SK-N-SH (cell line): ENCODE results near the gene CEACAM8. TPM values are rescaled to one million over a fixed set of nuclear protein-coding genes. Genes with fewer than 3 reads are reported as not detected.

Source experiments
- CTCF ChIA-PET: fragments of 300-600, 350-600 bp; formaldehyde crosslinking; extraction: SDS; loops from one replicate; lab custom pipeline; 2021; lab: Yijun Ruan, JAX
- POLR2A ChIA-PET: fragments of 350-600 bp; sonication (Branson Sonifier 250); formaldehyde crosslinking; extraction: SDS; loops from one replicate; lab custom pipeline; 2020; ENCODE audit warnings: antibody characterized with exemption, inconsistent platforms; lab: Yijun Ruan, JAX
- DNase-seq: peaks from one replicate; pipeline ENCODE4 v3.0.0; 2012
- H2AFZ ChIP-seq: fragments of 200-600 bp; sonication (generic); 2 replicates; pipeline ENCODE4 v1.8.1; 2016; ENCODE audit warnings: antibody characterized with exemption, mild to moderate bottlenecking, low read depth
- H3F3A ChIP-seq: fragments of 200-600 bp; sonication (generic); replicated peaks from 2 replicates; pipeline ENCODE3; 2016; ENCODE audit warnings: antibody characterized with exemption, mild to moderate bottlenecking; ENCODE audit not compliant: insufficient read depth
- H3K27ac ChIP-seq, 2 experiments: fragments of 200-500 bp in 1 of 2; fragments of 200-600 bp in 1 of 2; sonication (Bioruptor generic) in 1 of 2; sonication (generic), shearing (Covaris generic) in 1 of 2; 2 replicates each; pipeline versions ENCODE4 v1.5.1 to v1.6.1; 2014 to 2016; ENCODE audit warnings: low read depth in 2 of 2, inconsistent platforms in 1 of 2, low read length in 1 of 2, mild to moderate bottlenecking in 1 of 2, mixed read lengths in 1 of 2
- H3K27me3 ChIP-seq: fragments of 200-600 bp; sonication (generic), shearing (Covaris generic); 2 replicates; pipeline ENCODE4 v1.6.1; 2016; ENCODE audit warnings: mixed run types; ENCODE audit not compliant: insufficient read depth
- H3K36me3 ChIP-seq, 2 experiments: fragments of 200-500 bp in 1 of 2; fragments of 200-600 bp in 1 of 2; sonication (Bioruptor generic) in 1 of 2; sonication (generic) in 1 of 2; replicated peaks in 1 of 2; 2 replicates each; pipeline versions ENCODE3 to v1.5.1; 2014 to 2016; ENCODE audit warnings: low read length in 1 of 2, mild to moderate bottlenecking in 1 of 2; ENCODE audit not compliant: insufficient read depth in 2 of 2, control insufficient read depth in 1 of 2
- H3K4me1 ChIP-seq, 2 experiments: fragments of 200-500 bp in 1 of 2; fragments of 200-600 bp in 1 of 2; sonication (Bioruptor generic) in 1 of 2; sonication (generic), shearing (Covaris generic) in 1 of 2; 2 replicates each; pipeline versions ENCODE4 v1.5.1 to v1.6.1; 2014 to 2016; ENCODE audit warnings: low read depth in 1 of 2, low read length in 1 of 2, mixed run types in 1 of 2; ENCODE audit not compliant: insufficient read depth in 2 of 2, control insufficient read depth in 1 of 2
- H3K4me2 ChIP-seq: fragments of 200-600 bp; sonication (generic), shearing (Covaris generic); 2 replicates; pipeline ENCODE4 v1.6.1; 2017; ENCODE audit warnings: mixed run types
- H3K4me3 ChIP-seq, 2 experiments: fragments of 200-500 bp in 1 of 2; fragments of 200-600 bp in 1 of 2; sonication (Bioruptor generic) in 1 of 2; sonication (generic), shearing (Covaris generic) in 1 of 2; 2 replicates each; pipeline versions ENCODE4 v1.5.1 to v1.8.1; 2014 to 2016; ENCODE audit warnings: low read depth in 2 of 2, inconsistent platforms in 1 of 2, low read length in 1 of 2, mild to moderate bottlenecking in 1 of 2, mixed read lengths in 1 of 2, moderate library complexity in 1 of 2
- H3K79me2 ChIP-seq: fragments of 200-600 bp; sonication (generic); 2 replicates; pipeline ENCODE4 v1.8.1; 2017; ENCODE audit warnings: mild to moderate bottlenecking; ENCODE audit not compliant: insufficient read depth
- H3K9ac ChIP-seq: fragments of 200-600 bp; sonication (generic); 2 replicates; pipeline ENCODE4 v1.6.1; 2017; ENCODE audit warnings: mixed run types
- H3K9me2 ChIP-seq: fragments of 200-600 bp; sonication (generic); 2 replicates; pipeline ENCODE4 v1.6.1; 2017; ENCODE audit warnings: mixed run types
- H3K9me3 ChIP-seq: fragments of 200-600 bp; sonication (generic); 2 replicates; pipeline ENCODE4 v1.6.1; 2017; ENCODE audit warnings: mixed run types, mild to moderate bottlenecking, moderate library complexity
- H4K20me1 ChIP-seq: fragments of 200-600 bp; sonication (generic); 2 replicates; pipeline ENCODE4 v1.6.1; 2017; ENCODE audit warnings: mild to moderate bottlenecking, mixed run types; ENCODE audit not compliant: insufficient read depth
- FOXJ3 ChIP-seq: sonication (generic); formaldehyde crosslinking; IDR thresholded peaks from 2 replicates; pipeline ENCODE4 v1.5.1; 2020; ENCODE audit warnings: mild to moderate bottlenecking, missing genetic modification reagents
- GABPA ChIP-seq: IDR thresholded peaks from 2 replicates; pipeline ENCODE4 v1.4.0; 2012; ENCODE audit warnings: low read depth, mild to moderate bottlenecking
- GATA2 ChIP-seq: sonication (generic); formaldehyde crosslinking; IDR thresholded peaks from 2 replicates; pipeline ENCODE4 v1.5.0; 2020; ENCODE audit warnings: mild to moderate bottlenecking, missing genetic modification reagents
- NFIC ChIP-seq: IDR thresholded peaks from 2 replicates; pipeline ENCODE4 v1.4.0; 2012; ENCODE audit warnings: borderline replicate concordance
- NRF1 ChIP-seq: IDR thresholded peaks from 2 replicates; pipeline ENCODE4 v1.6.1; 2012; ENCODE audit warnings: low read depth, mild to moderate bottlenecking, low read length
- PBX3 ChIP-seq: IDR thresholded peaks from 2 replicates; pipeline ENCODE4; 2012
- POLR2AphosphoS5 ChIP-seq: IDR thresholded peaks from 2 replicates; pipeline ENCODE4 v1.6.1; 2012; ENCODE audit warnings: low read depth, low read length
- RFX5 ChIP-seq: IDR thresholded peaks from 2 replicates; pipeline ENCODE4 v1.6.1; 2012; ENCODE audit warnings: mild to moderate bottlenecking, improper control_type of control experiment, low read length
- SMC3 ChIP-seq: IDR thresholded peaks from 2 replicates; pipeline ENCODE4 v1.6.1; 2012; ENCODE audit warnings: low read depth, low read length, improper control_type of control experiment
- TCF12 ChIP-seq: IDR thresholded peaks from 2 replicates; pipeline ENCODE4 v1.4.0; 2012
- TEAD4 ChIP-seq: IDR thresholded peaks from 2 replicates; pipeline ENCODE4 v1.4.0; 2012; ENCODE audit warnings: mild to moderate bottlenecking, borderline replicate concordance; ENCODE audit not compliant: insufficient read depth
- YY1 ChIP-seq: IDR thresholded peaks from 2 replicates; pipeline ENCODE4 v1.4.0; 2012; ENCODE audit warnings: low read depth, mild to moderate bottlenecking
- ZBTB33 ChIP-seq: IDR thresholded peaks from 2 replicates; pipeline ENCODE4 v1.4.0; 2012; ENCODE audit warnings: low read depth, borderline replicate concordance
- WGBS: methylation state at CpG from one replicate; pipeline ENCODE4 v1.1.6; 2017; ENCODE audit warnings: low lambda C conversion rate; 5-methylcytosine and 5-hydroxymethylcytosine counted together
- polyA plus RNA-seq, 3 experiments: library from polyadenylated mRNA; depleted of rRNA; stranded (reverse); fragments of >200 nt; gene quantifications; 2 replicates each; pipeline ENCODE4 v1.2.3, GENCODE V29; 2012

Gene CEACAM8
- polyA plus RNA-seq, 1 of the 3 experiments (the other 2 are of a cell fraction): not detected

GRCh38 chr19:42553292-42554045 lies 41.3 kb downstream of the CEACAM8 start:
- ChIA-PET CTCF (interaction anchor here (1.2 to 1.9 kb wide), 2 partner anchors 10 to 25 kb away, joined by 3 to 4 read pairs; partner anchors contain the start of gene CEACAM1), POLR2A (no interaction called here)
- H2AFZ ChIP-seq: no peak overlapping the region

More at GRCh38 chr19:42553292-42554045, 41.3 kb downstream of the CEACAM8 start:
- Histone ChIP-seq H3K27me3 (peaks cover 7% of the 10 kb centered on the region; the same call in 1 of the 2 replicates), H4K20me1 (no peaks in the 10 kb centered on the region), H3K36me3 (no peaks in the 10 kb centered on the region), H3K9ac (no peak overlapping the region), H3K4me1 (no peaks in the 10 kb centered on the region), H3K27ac (no peak overlapping the region), H3F3A (no peaks in the 10 kb centered on the region), H3K9me3 (no peaks in the 10 kb centered on the region), H3K9me2 (no peaks in the 10 kb centered on the region), H3K4me3 (no peak overlapping the region), H3K79me2 (no peaks in the 10 kb centered on the region), H3K4me2 (no peak overlapping the region)
- DNase-seq: no peak
- WGBS: 20% methylated on average over 4 of the region's 8 CpGs
- TF ChIP-seq POLR2AphosphoS5 (no peak), NRF1 (no peak), FOXJ3 (CRISPR knock-in tag) (no peak), GABPA (no peak), YY1 (no peak), ZBTB33 (no peak), TEAD4 (no peak), SMC3 (no peak), TCF12 (no peak), GATA2 (CRISPR knock-in tag) (no peak), NFIC (no peak), RFX5 (no peak), PBX3 (no peak)
